ENCODE results near the gene RIOX2. TPM values are rescaled to one million over a fixed set of nuclear protein-coding genes. Genes with fewer than 3 reads are reported as not detected.

Gene RIOX2
- total RNA-seq, 2 experiments from 2014 or later = 26.8 to 32.0 TPM

DNA sequence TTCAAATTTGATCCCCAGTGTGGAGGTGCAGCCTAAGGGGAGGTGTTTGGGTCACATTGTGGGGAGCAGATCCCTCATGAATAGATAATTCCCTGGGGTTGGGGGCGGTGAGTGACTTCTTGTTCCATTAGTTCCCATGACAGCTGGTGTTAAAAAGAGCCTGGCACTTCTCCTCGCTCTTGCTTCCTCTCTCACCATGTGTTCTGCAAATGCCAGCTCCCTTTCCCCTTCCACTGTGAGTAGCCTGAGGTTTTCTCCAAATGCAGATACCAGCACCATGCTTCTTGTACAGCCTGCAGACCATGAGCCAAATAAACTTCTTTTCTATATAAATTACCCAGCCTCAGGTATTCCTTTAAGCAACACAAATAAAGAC, 23.1 kb downstream of the RIOX2 start:
- no peaks in the 10 kb centered on the region for H3K4me1 ChIP-seq (ENCODE audit: insufficient read depth, low read length, poor library complexity, severe bottlenecking)
- H3K9me2 ChIP-seq (ENCODE audit: insufficient read depth, low read length) = no peaks in the 10 kb centered on the region
- DNase-seq (ENCODE audit: low spot score) = no peak
- no TSS peak for BruUV-seq (replicated peaks)
- H4K20me1 ChIP-seq (ENCODE audit: insufficient read depth, low read length) = no peaks in the 10 kb centered on the region
- H3K9me3 ChIP-seq (ENCODE audit: low read length) = no peaks in the 10 kb centered on the region
- H3K27ac ChIP-seq (ENCODE audit: low read depth, low read length, poor library complexity, severe bottlenecking) = no peak overlapping the region
- H3K4me2 ChIP-seq (ENCODE audit: low read length) = no peak overlapping the region
- ChIA-PET POLR2A (no interaction called here), CTCF (ENCODE audit: unreplicated experiment) (no interaction called here)
- peaks cover 93% of the 10 kb centered on the region for H3K36me3 ChIP-seq (ENCODE audit: insufficient read depth, low read length)
- no peak overlapping the region for H2AFZ ChIP-seq (ENCODE audit: low read length)
- H3K79me2 ChIP-seq (ENCODE audit: insufficient read depth, low read depth, low read length) = no peaks in the 10 kb centered on the region
- intact Hi-C loops (cut with micrococcal nuclease; ENCODE audit: unreplicated experiment) = no loop called here
- TF ChIP-seq CTCF (conservative IDR thresholded peaks at IDR 0.05; ENCODE audit: low read length) (no peak), EZH2phosphoT487 (IDR thresholded peaks at IDR 0.05; ENCODE audit: borderline replicate concordance, low read depth, low read length) (no peak)
- no peak overlapping the region for H3K4me3 ChIP-seq (ENCODE audit: low read depth, low read length, poor library complexity, severe bottlenecking)

DNA sequence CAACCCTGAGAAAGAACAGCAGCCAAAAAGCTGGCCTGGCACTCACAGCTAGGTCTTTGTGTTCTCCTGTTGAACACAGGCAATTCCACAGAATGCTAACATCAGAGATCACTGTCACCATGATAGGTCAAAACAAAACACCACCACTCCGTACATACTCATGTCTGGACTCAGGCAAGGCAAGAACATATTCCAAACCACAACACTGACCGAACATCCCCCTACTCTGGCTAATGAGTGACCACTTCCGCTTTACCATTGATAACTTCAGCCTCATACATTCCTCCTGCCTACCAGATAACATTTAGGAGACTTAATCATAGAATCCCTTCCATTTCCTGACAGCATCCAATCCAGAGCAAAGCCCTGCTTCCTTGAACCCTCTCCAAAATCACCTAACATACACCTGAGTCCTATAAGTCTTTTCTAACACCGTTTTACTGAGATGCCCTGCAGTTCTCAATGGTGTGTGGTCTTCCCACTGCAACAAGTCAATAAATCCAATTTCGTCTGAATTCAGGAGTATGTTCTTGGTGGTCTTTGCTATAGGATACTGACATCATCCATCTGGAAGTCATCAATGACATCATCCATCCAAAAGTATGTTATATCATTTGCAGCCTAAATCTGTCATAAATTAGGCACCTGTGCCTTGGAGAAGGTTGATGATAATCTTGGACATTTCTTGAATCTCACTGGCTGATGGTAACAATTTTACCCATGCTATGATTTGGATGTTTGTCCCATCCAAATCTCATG, 23.7 kb downstream of the RIOX2 start:
- H3K4me3 ChIP-seq (ENCODE audit: low read depth, low read length, poor library complexity, severe bottlenecking) = no peak overlapping the region
- H4K20me1 ChIP-seq (ENCODE audit: insufficient read depth, low read length) = no peaks in the 10 kb centered on the region
- BruUV-seq (replicated peaks) = no TSS peak
- H3K36me3 ChIP-seq (ENCODE audit: insufficient read depth, low read length) = peaks cover 93% of the 10 kb centered on the region
- no peak overlapping the region for H2AFZ ChIP-seq (ENCODE audit: low read length)
- ChIA-PET POLR2A (no interaction called here), CTCF (ENCODE audit: unreplicated experiment) (no interaction called here)
- TF ChIP-seq EZH2phosphoT487 (IDR thresholded peaks at IDR 0.05; ENCODE audit: borderline replicate concordance, low read depth, low read length) = no peak
- no peak for TF ChIP-seq CTCF (conservative IDR thresholded peaks at IDR 0.05; ENCODE audit: low read length)
- intact Hi-C loops (cut with micrococcal nuclease; ENCODE audit: unreplicated experiment) = no loop called here
- no peak overlapping the region for H3K4me2 ChIP-seq (ENCODE audit: low read length)
- H3K4me1 ChIP-seq (ENCODE audit: insufficient read depth, low read length, poor library complexity, severe bottlenecking) = no peaks in the 10 kb centered on the region
- H3K79me2 ChIP-seq (ENCODE audit: insufficient read depth, low read depth, low read length) = no peaks in the 10 kb centered on the region
- H3K27ac ChIP-seq (ENCODE audit: low read depth, low read length, poor library complexity, severe bottlenecking) = no peak overlapping the region
- H3K9me3 ChIP-seq (ENCODE audit: low read length) = no peaks in the 10 kb centered on the region
- no peaks in the 10 kb centered on the region for H3K9me2 ChIP-seq (ENCODE audit: insufficient read depth, low read length)
- DNase-seq (ENCODE audit: low spot score) = no peak

GRCh38 chr3:97942801-97943546, 29.3 kb downstream of the RIOX2 start:
- Histone ChIP-seq H4K20me1 (ENCODE audit: insufficient read depth, low read length) (no peaks in the 10 kb centered on the region), H3K9me3 (ENCODE audit: low read length) (no peaks in the 10 kb centered on the region), H3K4me3 (ENCODE audit: low read depth, low read length, poor library complexity, severe bottlenecking) (no peak overlapping the region), H3K4me2 (ENCODE audit: low read length) (no peak overlapping the region), H3K9me2 (ENCODE audit: insufficient read depth, low read length) (no peaks in the 10 kb centered on the region), H3K27ac (ENCODE audit: low read depth, low read length, poor library complexity, severe bottlenecking) (no peak overlapping the region), H3K4me1 (ENCODE audit: insufficient read depth, low read length, poor library complexity, severe bottlenecking) (no peaks in the 10 kb centered on the region), H2AFZ (ENCODE audit: low read length) (no peak overlapping the region), H3K79me2 (ENCODE audit: insufficient read depth, low read depth, low read length) (no peaks in the 10 kb centered on the region), H3K36me3 (ENCODE audit: insufficient read depth, low read length) (peaks cover 54% of the 10 kb centered on the region)
- no TSS peak for BruUV-seq (replicated peaks)
- POLR2A ChIA-PET = interaction anchor here (0.6 to 1.2 kb wide), 3 partner anchors 26 to 548 kb away, joined by 3 to 4 read pairs (median 3); no protein-coding TSS in a partner anchor
- CTCF ChIA-PET (ENCODE audit: unreplicated experiment) = no interaction called here
- DNase-seq (ENCODE audit: low spot score) = no peak
- intact Hi-C loops (cut with micrococcal nuclease; ENCODE audit: unreplicated experiment) = no loop called here
- no peak for TF ChIP-seq CTCF (conservative IDR thresholded peaks at IDR 0.05; ENCODE audit: low read length)
- TF ChIP-seq EZH2phosphoT487 (IDR thresholded peaks at IDR 0.05; ENCODE audit: borderline replicate concordance, low read depth, low read length) = no peak

All from OCI-LY7 (cell line).